Nephron (organoid): ENCODE measurements around the gene TPPP.

Experiments
- H3K27ac Mint-ChIP-seq, 3 experiments: 2 replicates each; pipeline ENCODE4 v1.8.0; 2020; ENCODE audit warnings: mixed read lengths in 3 of 3, mild to moderate bottlenecking in 2 of 3, moderate library complexity in 1 of 3
- H3K27me3 Mint-ChIP-seq: 2 replicates; pipeline ENCODE4 v1.8.0; 2021; ENCODE audit warnings: low read depth, mild to moderate bottlenecking, moderate library complexity, mixed read lengths
- H3K36me3 Mint-ChIP-seq: 2 replicates; pipeline ENCODE4 v1.8.0; 2020; ENCODE audit warnings: low read depth, mixed read lengths
- H3K4me1 Mint-ChIP-seq: 2 replicates; pipeline ENCODE4 v1.8.0; 2020; ENCODE audit warnings: mixed read lengths
- H3K4me3 Mint-ChIP-seq, 3 experiments: 2 replicates each; pipeline ENCODE4 v1.8.0; 2020; ENCODE audit warnings: mild to moderate bottlenecking in 3 of 3, mixed read lengths in 3 of 3, moderate library complexity in 2 of 3
- H3K9me3 Mint-ChIP-seq: 2 replicates; pipeline ENCODE4 v1.8.0; 2020; ENCODE audit warnings: mixed read lengths
- CTCF ChIP-seq, 3 experiments: fragments of 200-600 bp; sonication (generic); IDR thresholded peaks; one replicate each; pipeline ENCODE4 v1.5.0; 2021; ENCODE audit warnings: antibody characterized with exemption in 3 of 3; ENCODE audit not compliant: unreplicated experiment in 3 of 3

Gene TPPP

GRCh38 chr5:665956-666711 lies 27.0 kb downstream of the TPPP start:
- H3K4me1 Mint-ChIP-seq, result no peaks in the 10 kb centered on the region
- no peak overlapping the region for H3K4me3 Mint-ChIP-seq
- H3K27me3 Mint-ChIP-seq, result no peaks in the 10 kb centered on the region
- no peak overlapping the region for H3K27ac Mint-ChIP-seq
- peaks cover 26% of the 10 kb centered on the region for H3K36me3 Mint-ChIP-seq
- TF ChIP-seq CTCF (IDR thresholded peaks at IDR 0.05; ENCODE audit: unreplicated experiment in 3 of 3), result no peak
- no peaks in the 10 kb centered on the region for H3K9me3 Mint-ChIP-seq

GRCh38 chr5:665541-665955 lies 27.6 kb downstream of the TPPP start:
- Mint-ChIP-seq H3K4me1 (no peaks in the 10 kb centered on the region), H3K27ac (no peak overlapping the region), H3K4me3 (no peak overlapping the region), H3K36me3 (peaks cover 31% of the 10 kb centered on the region), H3K27me3 (no peaks in the 10 kb centered on the region), H3K9me3 (no peaks in the 10 kb centered on the region)
- TF ChIP-seq CTCF (IDR thresholded peaks at IDR 0.05; ENCODE audit: unreplicated experiment in 3 of 3), result no peak

GRCh38 chr5:664994-665360 lies 28.2 kb downstream of the TPPP start:
- Mint-ChIP-seq H3K27ac (no peak overlapping the region), H3K36me3 (peaks cover 37% of the 10 kb centered on the region), H3K9me3 (no peaks in the 10 kb centered on the region), H3K4me1 (no peaks in the 10 kb centered on the region), H3K27me3 (no peaks in the 10 kb centered on the region), H3K4me3 (no peak overlapping the region)
- TF ChIP-seq CTCF (IDR thresholded peaks at IDR 0.05; ENCODE audit: unreplicated experiment in 3 of 3), result no peak

GRCh38 chr5:664343-664993 lies 28.7 kb downstream of the TPPP start:
- H3K27ac Mint-ChIP-seq, result no peak overlapping the region
- H3K4me1 Mint-ChIP-seq, result no peaks in the 10 kb centered on the region
- no peak overlapping the region for H3K4me3 Mint-ChIP-seq
- H3K27me3 Mint-ChIP-seq, result no peaks in the 10 kb centered on the region
- H3K36me3 Mint-ChIP-seq, result peaks cover 42% of the 10 kb centered on the region
- no peak for TF ChIP-seq CTCF (IDR thresholded peaks at IDR 0.05; ENCODE audit: unreplicated experiment in 3 of 3)
- H3K9me3 Mint-ChIP-seq, result no peaks in the 10 kb centered on the region

- H3K4me3 Mint-ChIP-seq, result no peak overlapping the region
- no peaks in the 10 kb centered on the region for H3K4me1 Mint-ChIP-seq
- no peaks in the 10 kb centered on the region for H3K27me3 Mint-ChIP-seq
- H3K36me3 Mint-ChIP-seq, result peaks cover 50% of the 10 kb centered on the region
- peaks cover 2% of the 10 kb centered on the region for H3K9me3 Mint-ChIP-seq
- H3K27ac Mint-ChIP-seq, result no peak overlapping the region
- no peak for TF ChIP-seq CTCF (IDR thresholded peaks at IDR 0.05; ENCODE audit: unreplicated experiment in 3 of 3)
Measured at GRCh38 chr5:663436-664342, 29.5 kb downstream of the TPPP start.
